Measurements from ENCODE around the gene HSD3B7. TPM values are rescaled to one million over a fixed set of nuclear protein-coding genes. Genes with fewer than 3 reads are reported as not detected.

The HSD3B7 gene
- total and polyA plus RNA-seq, 7 donors, result 9.0 to 36.1 (median 15.5) TPM

GRCh38 chr16:30992931-30993816 lies 8.2 kb downstream of the HSD3B7 start:
- Histone ChIP-seq H3K4me1 (peaks cover 0 to 19% (median 13%) of the 10 kb centered on the region in 4 donors), H3K36me3 (peaks cover 0 to under 1% (median 0%) of the 10 kb centered on the region in 4 donors), H3K27ac (no peak overlapping the region), H3K27me3 (no peaks in the 10 kb centered on the region), H3K4me3 (no peak overlapping the region), H3K9me3 (no peaks in the 10 kb centered on the region)
- 86% methylated on average over 29 of the region's 29 CpGs for WGBS, 2 donors
- DNase-seq, result no peak
- TF ChIP-seq POLR2A (IDR thresholded peaks at IDR 0.05) (no peak), POLR2AphosphoS5 (IDR thresholded peaks at IDR 0.05) (no peak), EP300 (IDR thresholded peaks at IDR 0.05) (no peak), CTCF (IDR thresholded peaks at IDR 0.05) (no peak)
- intact Hi-C loops (cut with DNase I), result no loop called here

GRCh38 chr16:30995927-30996323 lies 10.9 kb downstream of the HSD3B7 start:
- intact Hi-C loops (cut with DNase I), result loop anchor here (2.0 to 5.0 kb wide), 2 partner anchors 79 to 146 kb away; partner anchors contain the start of genes ZNF646 and ZNF668

GRCh38 chr16:30996324-30996984 lies 11.4 kb downstream of the HSD3B7 start:
- DNase-seq, result no peak
- peaks cover 0 to 19% (median 13%) of the 10 kb centered on the region in 4 donors for H3K4me1 ChIP-seq
- H3K4me3 ChIP-seq, result peak overlapping the region; percentile 49 to 66 (median 59)
- intact Hi-C loops (cut with DNase I), result loop anchor here (2.0 to 5.0 kb wide), 2 partner anchors 78 to 146 kb away; partner anchors contain the start of genes ZNF646 and ZNF668
- TF ChIP-seq POLR2AphosphoS5 (IDR thresholded peaks at IDR 0.05) (no peak), CTCF (IDR thresholded peaks at IDR 0.05) (no peak), EP300 (IDR thresholded peaks at IDR 0.05) (no peak), POLR2A (IDR thresholded peaks at IDR 0.05) (no peak)
- H3K9me3 ChIP-seq, result no peaks in the 10 kb centered on the region
- no peaks in the 10 kb centered on the region for H3K27me3 ChIP-seq
- 8 to 32% methylated on average over 23 of the region's 23 CpGs for WGBS, 2 donors
- no peaks in the 10 kb centered on the region for H3K36me3 ChIP-seq
- peak overlapping the region; percentile 81 to 87 (median 87) for H3K27ac ChIP-seq

More at GRCh38 chr16:30995927-30996323, 10.9 kb downstream of the HSD3B7 start:
- 65 to 81% methylated on average over 11 of the region's 11 CpGs for WGBS, 2 donors
- Histone ChIP-seq H3K27ac (peak overlapping the region; percentile 81 to 87 (median 87)), H3K4me3 (peak overlapping the region in 3 of 4 donors; percentile 53 to 66 (median 65)), H3K36me3 (no peaks in the 10 kb centered on the region), H3K4me1 (peaks cover 0 to 19% (median 13%) of the 10 kb centered on the region in 4 donors), H3K9me3 (no peaks in the 10 kb centered on the region), H3K27me3 (no peaks in the 10 kb centered on the region)
- TF ChIP-seq CTCF (IDR thresholded peaks at IDR 0.05), result no peak
- no peak for TF ChIP-seq POLR2A (IDR thresholded peaks at IDR 0.05)
- TF ChIP-seq POLR2AphosphoS5 (IDR thresholded peaks at IDR 0.05), result no peak
- no peak for TF ChIP-seq EP300 (IDR thresholded peaks at IDR 0.05)
- DNase-seq, result no peak

- intact Hi-C loops (cut with DNase I), result loop anchor here (1.0 to 5.0 kb wide), 3 partner anchors 35 to 145 kb away; partner anchors contain the start of genes ZNF646 and ZNF668
These were observed 12.1 kb downstream of the HSD3B7 start for GRCh38 chr16:30996985-30997724.

More at GRCh38 chr16:30996985-30997724, 12.1 kb downstream of the HSD3B7 start:
- TF ChIP-seq POLR2AphosphoS5 (IDR thresholded peaks at IDR 0.05) (peak; percentile 80 to 87 (median 82)), CTCF (IDR thresholded peaks at IDR 0.05) (no peak), EP300 (IDR thresholded peaks at IDR 0.05) (no peak), POLR2A (IDR thresholded peaks at IDR 0.05) (peak in 1 of 2 donors; percentile 33)
- H3K27me3 ChIP-seq, result no peaks in the 10 kb centered on the region
- peak overlapping the region; percentile 81 to 87 (median 87) for H3K27ac ChIP-seq
- H3K9me3 ChIP-seq, result no peaks in the 10 kb centered on the region
- WGBS, 2 donors, result 2 to 3% methylated on average over 60 of the region's 60 CpGs
- peak; percentile 95 for DNase-seq
- peak overlapping the region; percentile 49 to 66 (median 59) for H3K4me3 ChIP-seq
- H3K4me1 ChIP-seq, result peaks cover 0 to 19% (median 13%) of the 10 kb centered on the region in 4 donors
- no peaks in the 10 kb centered on the region for H3K36me3 ChIP-seq
